SK-N-SH (cell line): ENCODE results near the gene COL26A1. TPM values are rescaled to one million over a fixed set of nuclear protein-coding genes. Genes with fewer than 3 reads are reported as not detected.

Experiments used
- CTCF ChIA-PET: fragments of 300-600, 350-600 bp; formaldehyde crosslinking; extraction: SDS; loops from one replicate; lab custom pipeline; 2021; lab: Yijun Ruan, JAX
- POLR2A ChIA-PET: fragments of 350-600 bp; sonication (Branson Sonifier 250); formaldehyde crosslinking; extraction: SDS; loops from one replicate; lab custom pipeline; 2020; ENCODE audit warnings: antibody characterized with exemption, inconsistent platforms; lab: Yijun Ruan, JAX
- DNase-seq: peaks from one replicate; pipeline ENCODE4 v3.0.0; 2012
- H2AFZ ChIP-seq: fragments of 200-600 bp; sonication (generic); 2 replicates; pipeline ENCODE4 v1.8.1; 2016; ENCODE audit warnings: antibody characterized with exemption, mild to moderate bottlenecking, low read depth
- H3F3A ChIP-seq: fragments of 200-600 bp; sonication (generic); replicated peaks from 2 replicates; pipeline ENCODE3; 2016; ENCODE audit warnings: antibody characterized with exemption, mild to moderate bottlenecking; ENCODE audit not compliant: insufficient read depth
- H3K27ac ChIP-seq, 2 experiments: fragments of 200-500 bp in 1 of 2; fragments of 200-600 bp in 1 of 2; sonication (Bioruptor generic) in 1 of 2; sonication (generic), shearing (Covaris generic) in 1 of 2; 2 replicates each; pipeline versions ENCODE4 v1.5.1 to v1.6.1; 2014 to 2016; ENCODE audit warnings: low read depth in 2 of 2, inconsistent platforms in 1 of 2, low read length in 1 of 2, mild to moderate bottlenecking in 1 of 2, mixed read lengths in 1 of 2
- H3K27me3 ChIP-seq: fragments of 200-600 bp; sonication (generic), shearing (Covaris generic); 2 replicates; pipeline ENCODE4 v1.6.1; 2016; ENCODE audit warnings: mixed run types; ENCODE audit not compliant: insufficient read depth
- H3K36me3 ChIP-seq, 2 experiments: fragments of 200-500 bp in 1 of 2; fragments of 200-600 bp in 1 of 2; sonication (Bioruptor generic) in 1 of 2; sonication (generic) in 1 of 2; replicated peaks in 1 of 2; 2 replicates each; pipeline versions ENCODE3 to v1.5.1; 2014 to 2016; ENCODE audit warnings: low read length in 1 of 2, mild to moderate bottlenecking in 1 of 2; ENCODE audit not compliant: insufficient read depth in 2 of 2, control insufficient read depth in 1 of 2
- H3K4me1 ChIP-seq, 2 experiments: fragments of 200-500 bp in 1 of 2; fragments of 200-600 bp in 1 of 2; sonication (Bioruptor generic) in 1 of 2; sonication (generic), shearing (Covaris generic) in 1 of 2; 2 replicates each; pipeline versions ENCODE4 v1.5.1 to v1.6.1; 2014 to 2016; ENCODE audit warnings: low read depth in 1 of 2, low read length in 1 of 2, mixed run types in 1 of 2; ENCODE audit not compliant: insufficient read depth in 2 of 2, control insufficient read depth in 1 of 2
- H3K4me2 ChIP-seq: fragments of 200-600 bp; sonication (generic), shearing (Covaris generic); 2 replicates; pipeline ENCODE4 v1.6.1; 2017; ENCODE audit warnings: mixed run types
- H3K4me3 ChIP-seq, 2 experiments: fragments of 200-500 bp in 1 of 2; fragments of 200-600 bp in 1 of 2; sonication (Bioruptor generic) in 1 of 2; sonication (generic), shearing (Covaris generic) in 1 of 2; 2 replicates each; pipeline versions ENCODE4 v1.5.1 to v1.8.1; 2014 to 2016; ENCODE audit warnings: low read depth in 2 of 2, inconsistent platforms in 1 of 2, low read length in 1 of 2, mild to moderate bottlenecking in 1 of 2, mixed read lengths in 1 of 2, moderate library complexity in 1 of 2
- H3K79me2 ChIP-seq: fragments of 200-600 bp; sonication (generic); 2 replicates; pipeline ENCODE4 v1.8.1; 2017; ENCODE audit warnings: mild to moderate bottlenecking; ENCODE audit not compliant: insufficient read depth
- H3K9ac ChIP-seq: fragments of 200-600 bp; sonication (generic); 2 replicates; pipeline ENCODE4 v1.6.1; 2017; ENCODE audit warnings: mixed run types
- H3K9me2 ChIP-seq: fragments of 200-600 bp; sonication (generic); 2 replicates; pipeline ENCODE4 v1.6.1; 2017; ENCODE audit warnings: mixed run types
- H3K9me3 ChIP-seq: fragments of 200-600 bp; sonication (generic); 2 replicates; pipeline ENCODE4 v1.6.1; 2017; ENCODE audit warnings: mixed run types, mild to moderate bottlenecking, moderate library complexity
- H4K20me1 ChIP-seq: fragments of 200-600 bp; sonication (generic); 2 replicates; pipeline ENCODE4 v1.6.1; 2017; ENCODE audit warnings: mild to moderate bottlenecking, mixed run types; ENCODE audit not compliant: insufficient read depth
- CHD2 ChIP-seq: fragments of 150-350 bp; IDR thresholded peaks from 2 replicates; pipeline ENCODE4 v1.6.1; 2018; ENCODE audit warnings: low read length; ENCODE audit not compliant: partially characterized antibody
- FOXJ3 ChIP-seq: sonication (generic); formaldehyde crosslinking; IDR thresholded peaks from 2 replicates; pipeline ENCODE4 v1.5.1; 2020; ENCODE audit warnings: mild to moderate bottlenecking, missing genetic modification reagents
- GABPA ChIP-seq: IDR thresholded peaks from 2 replicates; pipeline ENCODE4 v1.4.0; 2012; ENCODE audit warnings: low read depth, mild to moderate bottlenecking
- MAX ChIP-seq: IDR thresholded peaks from 2 replicates; pipeline ENCODE4 v1.4.0; 2012; ENCODE audit warnings: low read depth
- MXI1 ChIP-seq: IDR thresholded peaks from 2 replicates; pipeline ENCODE4 v1.6.1; 2012; ENCODE audit warnings: mild to moderate bottlenecking, low read depth, low read length, improper control_type of control experiment
- NFIC ChIP-seq: IDR thresholded peaks from 2 replicates; pipeline ENCODE4 v1.4.0; 2012; ENCODE audit warnings: borderline replicate concordance
- POLR2AphosphoS5 ChIP-seq: IDR thresholded peaks from 2 replicates; pipeline ENCODE4 v1.6.1; 2012; ENCODE audit warnings: low read depth, low read length
- RXRA ChIP-seq: IDR thresholded peaks from 2 replicates; pipeline ENCODE4 v1.4.0; 2012; ENCODE audit warnings: low read depth, mild to moderate bottlenecking, borderline replicate concordance
- SIN3A ChIP-seq: IDR thresholded peaks from 2 replicates; pipeline ENCODE4 v1.6.1; 2012; ENCODE audit warnings: low read depth, mild to moderate bottlenecking, low read length, moderate library complexity, borderline replicate concordance
- SMC3 ChIP-seq: IDR thresholded peaks from 2 replicates; pipeline ENCODE4 v1.6.1; 2012; ENCODE audit warnings: low read depth, low read length, improper control_type of control experiment
- TAF1 ChIP-seq: IDR thresholded peaks from 2 replicates; pipeline ENCODE4 v1.6.1; 2012; ENCODE audit warnings: low read depth, mild to moderate bottlenecking, low read length, moderate library complexity, borderline replicate concordance
- TEAD4 ChIP-seq: IDR thresholded peaks from 2 replicates; pipeline ENCODE4 v1.4.0; 2012; ENCODE audit warnings: mild to moderate bottlenecking, borderline replicate concordance; ENCODE audit not compliant: insufficient read depth
- ZBTB33 ChIP-seq: IDR thresholded peaks from 2 replicates; pipeline ENCODE4 v1.4.0; 2012; ENCODE audit warnings: low read depth, borderline replicate concordance
- WGBS: methylation state at CpG from one replicate; pipeline ENCODE4 v1.1.6; 2017; ENCODE audit warnings: low lambda C conversion rate; 5-methylcytosine and 5-hydroxymethylcytosine counted together
- polyA plus RNA-seq, 3 experiments: library from polyadenylated mRNA; depleted of rRNA; stranded (reverse); fragments of >200 nt; gene quantifications; 2 replicates each; pipeline ENCODE4 v1.2.3, GENCODE V29; 2012
- TF ChIP-seq, protein P1 (sequence below): fragments of 200-600 bp; sonication (generic); IDR thresholded peaks from 2 replicates; pipeline ENCODE4 v1.6.1; 2017; ENCODE audit warnings: antibody characterized with exemption, mild to moderate bottlenecking, moderate library complexity
- TF ChIP-seq, protein P2 (sequence below): fragments of 150-350 bp; IDR thresholded peaks from 2 replicates; pipeline ENCODE4 v1.6.1; 2016; ENCODE audit warnings: mild to moderate bottlenecking, low read depth, low read length

The COL26A1 gene
- polyA plus RNA-seq, 1 of the 3 experiments (the other 2 are of a cell fraction): 0.05 TPM

DNA sequence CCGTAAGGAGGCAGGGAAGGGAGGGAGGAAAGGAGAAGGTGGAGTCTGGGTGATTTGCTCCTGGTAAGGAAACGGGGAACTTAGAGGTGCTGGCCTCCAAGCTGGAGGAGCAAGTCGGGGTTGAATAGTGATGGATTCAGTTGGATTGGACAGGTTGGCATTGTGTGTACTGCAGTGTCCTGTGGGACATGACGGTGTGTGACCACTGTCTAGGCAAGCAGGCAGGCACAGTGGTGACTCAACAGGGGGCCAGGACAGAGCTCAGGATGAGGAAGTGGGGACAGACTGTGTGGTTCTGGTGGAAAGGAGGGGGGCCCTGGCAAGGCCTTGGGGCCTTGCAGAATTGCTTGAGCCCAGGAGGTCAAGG lies 48.8 kb downstream of the COL26A1 start:
- H3F3A ChIP-seq: no peaks in the 10 kb centered on the region
- H2AFZ ChIP-seq: no peak overlapping the region
- peaks cover 0 to 4% of the 10 kb centered on the region in 2 experiments; a peak in 1 of 4 replicates for H3K4me1 ChIP-seq
- H3K79me2 ChIP-seq: no peaks in the 10 kb centered on the region
- no peak overlapping the region for H3K27ac ChIP-seq
- 40% methylated on average over 4 of the region's 4 CpGs for WGBS
- 0 out of 2 replicates have a peak, but pooled peaks cover 5% of the 10 kb centered on the region for H3K9me3 ChIP-seq
- H3K9me2 ChIP-seq: no peaks in the 10 kb centered on the region
- H3K4me2 ChIP-seq: no peak overlapping the region
- peak overlapping the region in 1 of 2 experiments; percentile 30; a peak in 1 of 4 replicates for H3K4me3 ChIP-seq
- H4K20me1 ChIP-seq: no peaks in the 10 kb centered on the region
- no peaks in the 10 kb centered on the region for H3K36me3 ChIP-seq
- no peak overlapping the region for H3K9ac ChIP-seq
- TF ChIP-seq TEAD4 (no peak), MAX (no peak), SMC3 (no peak), RXRA (no peak), POLR2AphosphoS5 (no peak), SIN3A (no peak), NFIC (no peak), GABPA (no peak), MXI1 (no peak), FOXJ3 (CRISPR knock-in tag) (no peak), TAF1 (no peak)
- TF ChIP-seq, protein P1, sequence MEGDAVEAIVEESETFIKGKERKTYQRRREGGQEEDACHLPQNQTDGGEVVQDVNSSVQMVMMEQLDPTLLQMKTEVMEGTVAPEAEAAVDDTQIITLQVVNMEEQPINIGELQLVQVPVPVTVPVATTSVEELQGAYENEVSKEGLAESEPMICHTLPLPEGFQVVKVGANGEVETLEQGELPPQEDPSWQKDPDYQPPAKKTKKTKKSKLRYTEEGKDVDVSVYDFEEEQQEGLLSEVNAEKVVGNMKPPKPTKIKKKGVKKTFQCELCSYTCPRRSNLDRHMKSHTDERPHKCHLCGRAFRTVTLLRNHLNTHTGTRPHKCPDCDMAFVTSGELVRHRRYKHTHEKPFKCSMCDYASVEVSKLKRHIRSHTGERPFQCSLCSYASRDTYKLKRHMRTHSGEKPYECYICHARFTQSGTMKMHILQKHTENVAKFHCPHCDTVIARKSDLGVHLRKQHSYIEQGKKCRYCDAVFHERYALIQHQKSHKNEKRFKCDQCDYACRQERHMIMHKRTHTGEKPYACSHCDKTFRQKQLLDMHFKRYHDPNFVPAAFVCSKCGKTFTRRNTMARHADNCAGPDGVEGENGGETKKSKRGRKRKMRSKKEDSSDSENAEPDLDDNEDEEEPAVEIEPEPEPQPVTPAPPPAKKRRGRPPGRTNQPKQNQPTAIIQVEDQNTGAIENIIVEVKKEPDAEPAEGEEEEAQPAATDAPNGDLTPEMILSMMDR: no peak
- no peak for DNase-seq
- ChIA-PET POLR2A (interaction anchor here (2.5 kb wide), 1 partner anchor 90 kb away, joined by 11 read pairs; the partner anchor contains the start of gene IFT22), CTCF (interaction anchor here (0.6 to 3.9 kb wide), 45 partner anchors 9 to 160 kb away, joined by 3 to 95 read pairs (median 8); partner anchors contain the start of genes COL26A1 and IFT22)
- peaks cover 15% of the 10 kb centered on the region; the same call in 1 of the 2 replicates for H3K27me3 ChIP-seq

- no peaks in the 10 kb centered on the region for H3K9me2 ChIP-seq
- no peak overlapping the region for H3K27ac ChIP-seq
- H3K4me1 ChIP-seq: peaks cover 0 to 4% of the 10 kb centered on the region in 2 experiments; a peak in 1 of 4 replicates
- H3K79me2 ChIP-seq: no peaks in the 10 kb centered on the region
- peaks cover 18% of the 10 kb centered on the region; the same call in 1 of the 2 replicates for H3K27me3 ChIP-seq
- no peaks in the 10 kb centered on the region for H3K36me3 ChIP-seq
- 0 out of 2 replicates have a peak, but pooled peaks cover 5% of the 10 kb centered on the region for H3K9me3 ChIP-seq
- no peaks in the 10 kb centered on the region for H4K20me1 ChIP-seq
- no peak for TF ChIP-seq ZBTB33
- no peak for TF ChIP-seq CHD2
- TF ChIP-seq, protein P2, sequence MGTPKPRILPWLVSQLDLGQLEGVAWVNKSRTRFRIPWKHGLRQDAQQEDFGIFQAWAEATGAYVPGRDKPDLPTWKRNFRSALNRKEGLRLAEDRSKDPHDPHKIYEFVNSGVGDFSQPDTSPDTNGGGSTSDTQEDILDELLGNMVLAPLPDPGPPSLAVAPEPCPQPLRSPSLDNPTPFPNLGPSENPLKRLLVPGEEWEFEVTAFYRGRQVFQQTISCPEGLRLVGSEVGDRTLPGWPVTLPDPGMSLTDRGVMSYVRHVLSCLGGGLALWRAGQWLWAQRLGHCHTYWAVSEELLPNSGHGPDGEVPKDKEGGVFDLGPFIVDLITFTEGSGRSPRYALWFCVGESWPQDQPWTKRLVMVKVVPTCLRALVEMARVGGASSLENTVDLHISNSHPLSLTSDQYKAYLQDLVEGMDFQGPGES: no peak
- H3K4me3 ChIP-seq: no peak overlapping the region
- POLR2A ChIA-PET: interaction anchor here (0.6 kb wide), 1 partner anchor 50 kb away, joined by 3 read pairs; no protein-coding TSS in a partner anchor
- no peak overlapping the region for H3K4me2 ChIP-seq
- WGBS: 81% methylated on average over 12 of the region's 12 CpGs
- no peak overlapping the region for H3K9ac ChIP-seq
- H2AFZ ChIP-seq: no peak overlapping the region
- DNase-seq: no peak
- CTCF ChIA-PET: interaction anchor here (1.1 to 3.9 kb wide), 8 partner anchors 10 to 122 kb away, joined by 3 to 71 read pairs (median 22); partner anchors contain the start of gene IFT22
- H3F3A ChIP-seq: no peaks in the 10 kb centered on the region
Observed at GRCh38 chr7:101412976-101413375, 50.3 kb downstream of the COL26A1 start.
